Stimulated activated naive CD8-positive, alpha-beta T cell treated with anti-CD3 and anti-CD28 coated beads, Interleukin-15, amount 100 ng/mL, for 72 hours (primary cell): Measurements from ENCODE around the gene UBE2R2.

ENCODE experiments used
- ATAC-seq: fragments of 150-1000 bp; cut with Tn5 transposase; 2 replicates; pipeline ENCODE4 v1.10.0; 2021; ENCODE audit warnings: mild to moderate bottlenecking, moderate library complexity
- DNase-seq, 2 donors: peaks; one replicate each; pipeline ENCODE4 v3.0.0; 2021 to 2022
- H3K27ac Mint-ChIP-seq, 2 donors: one replicate each; pipeline ENCODE4 v1.8.0; 2022; ENCODE audit warnings: mild to moderate bottlenecking in 2 of 2, mixed read lengths in 2 of 2, moderate library complexity in 2 of 2
- H3K27me3 Mint-ChIP-seq: one replicate; pipeline ENCODE4 v1.8.0; 2022; ENCODE audit warnings: mixed read lengths
- H3K4me1 Mint-ChIP-seq: one replicate; pipeline ENCODE4 v1.8.0; 2022; ENCODE audit warnings: mild to moderate bottlenecking, mixed read lengths
- H3K4me3 Mint-ChIP-seq, 2 donors: one replicate each; pipeline ENCODE4 v1.8.0; 2022; ENCODE audit warnings: mild to moderate bottlenecking in 2 of 2, mixed read lengths in 2 of 2, moderate library complexity in 1 of 2
- H3K9me3 Mint-ChIP-seq, 2 donors: one replicate each; pipeline ENCODE4 v1.8.0; 2022; ENCODE audit warnings: mixed read lengths in 2 of 2

The UBE2R2 gene

GRCh38 chr9:33919276-33919897 lies 102.4 kb downstream of the UBE2R2 start:
- no peaks in the 10 kb centered on the region for H3K9me3 Mint-ChIP-seq
- peak overlapping the region; percentile 14 to 65 for H3K27ac Mint-ChIP-seq
- no peak overlapping the region for H3K4me3 Mint-ChIP-seq
- H3K4me1 Mint-ChIP-seq: no peaks in the 10 kb centered on the region
- no peak for DNase-seq
- ATAC-seq: no peak
- H3K27me3 Mint-ChIP-seq: no peaks in the 10 kb centered on the region

GRCh38 chr9:33921967-33922895 lies 105.3 kb downstream of the UBE2R2 start:
- Mint-ChIP-seq H3K4me1 (no peaks in the 10 kb centered on the region), H3K4me3 (no peak overlapping the region), H3K27me3 (no peaks in the 10 kb centered on the region), H3K9me3 (no peaks in the 10 kb centered on the region), H3K27ac (peak overlapping the region in 1 of 2 donors; percentile 65)
- ATAC-seq (peak; percentile 67), DNase-seq (peak in 1 of 2 donors; percentile 30)

GRCh38 chr9:33923079-33923478 lies 106.1 kb downstream of the UBE2R2 start:
- DNase-seq (no peak), ATAC-seq (no peak)
- Mint-ChIP-seq H3K27me3 (no peaks in the 10 kb centered on the region), H3K4me1 (no peaks in the 10 kb centered on the region), H3K27ac (peak overlapping the region in 1 of 2 donors; percentile 76), H3K4me3 (no peak overlapping the region), H3K9me3 (no peaks in the 10 kb centered on the region)

- H3K9me3 Mint-ChIP-seq: no peaks in the 10 kb centered on the region
- peak overlapping the region in 1 of 2 donors; percentile 79 for H3K27ac Mint-ChIP-seq
- no peaks in the 10 kb centered on the region for H3K4me1 Mint-ChIP-seq
- no peak overlapping the region for H3K4me3 Mint-ChIP-seq
- no peak for DNase-seq
- no peak for ATAC-seq
- H3K27me3 Mint-ChIP-seq: no peaks in the 10 kb centered on the region
These were observed 107.2 kb downstream of the UBE2R2 start for GRCh38 chr9:33923998-33924701.

GRCh38 chr9:33924978-33925797 lies 108.2 kb downstream of the UBE2R2 start:
- Mint-ChIP-seq H3K27ac (peak overlapping the region in 1 of 2 donors; percentile 88), H3K4me1 (no peaks in the 10 kb centered on the region), H3K9me3 (no peaks in the 10 kb centered on the region), H3K4me3 (no peak overlapping the region), H3K27me3 (no peaks in the 10 kb centered on the region)
- no peak for DNase-seq
- ATAC-seq: no peak

- Mint-ChIP-seq H3K4me1 (no peaks in the 10 kb centered on the region), H3K27ac (peak overlapping the region; percentile 47 to 87), H3K4me3 (no peak overlapping the region), H3K9me3 (no peaks in the 10 kb centered on the region), H3K27me3 (no peaks in the 10 kb centered on the region)
- ATAC-seq (no peak), DNase-seq (no peak)
These were observed 110.0 kb downstream of the UBE2R2 start for GRCh38 chr9:33926746-33927485.

- ATAC-seq: no peak
- Mint-ChIP-seq H3K4me3 (no peak overlapping the region), H3K27ac (peak overlapping the region in 1 of 2 donors; percentile 87)
These were observed 110.7 kb downstream of the UBE2R2 start for GRCh38 chr9:33927694-33928093.

GRCh38 chr9:33931326-33931725 lies 114.4 kb downstream of the UBE2R2 start:
- ATAC-seq: no peak
- H3K9me3 Mint-ChIP-seq: no peaks in the 10 kb centered on the region
- H3K27ac Mint-ChIP-seq: no peak overlapping the region
- H3K4me1 Mint-ChIP-seq: no peaks in the 10 kb centered on the region
- no peak for DNase-seq
- no peaks in the 10 kb centered on the region for H3K27me3 Mint-ChIP-seq
- no peak overlapping the region for H3K4me3 Mint-ChIP-seq

More at GRCh38 chr9:33927694-33928093, 110.7 kb downstream of the UBE2R2 start:
- DNase-seq: no peak
- no peaks in the 10 kb centered on the region for H3K9me3 Mint-ChIP-seq
- H3K4me1 Mint-ChIP-seq: no peaks in the 10 kb centered on the region
- no peaks in the 10 kb centered on the region for H3K27me3 Mint-ChIP-seq

GRCh38 chr9:33932078-33932807 lies 115.3 kb downstream of the UBE2R2 start:
- DNase-seq (no peak), ATAC-seq (no peak)
- H3K4me3 Mint-ChIP-seq: no peak overlapping the region
- no peaks in the 10 kb centered on the region for H3K9me3 Mint-ChIP-seq
- H3K27ac Mint-ChIP-seq: peak overlapping the region in 1 of 2 donors; percentile 43
- H3K4me1 Mint-ChIP-seq: no peaks in the 10 kb centered on the region
- H3K27me3 Mint-ChIP-seq: no peaks in the 10 kb centered on the region

- H3K4me1 Mint-ChIP-seq: no peaks in the 10 kb centered on the region
- H3K4me3 Mint-ChIP-seq: no peak overlapping the region
- H3K9me3 Mint-ChIP-seq: no peaks in the 10 kb centered on the region
- no peaks in the 10 kb centered on the region for H3K27me3 Mint-ChIP-seq
- H3K27ac Mint-ChIP-seq: no peak overlapping the region
- ATAC-seq: no peak
- DNase-seq: no peak
These were observed 117.4 kb downstream of the UBE2R2 start for GRCh38 chr9:33934188-33934878.

- no peaks in the 10 kb centered on the region for H3K9me3 Mint-ChIP-seq
- H3K4me1 Mint-ChIP-seq: no peaks in the 10 kb centered on the region
- DNase-seq (no peak), ATAC-seq (no peak)
- H3K27ac Mint-ChIP-seq: peak overlapping the region in 1 of 2 donors; percentile 74
- H3K27me3 Mint-ChIP-seq: no peaks in the 10 kb centered on the region
- no peak overlapping the region for H3K4me3 Mint-ChIP-seq
These were observed 123.2 kb downstream of the UBE2R2 start for GRCh38 chr9:33939924-33940874.

GRCh38 chr9:33942471-33943083 lies 125.6 kb downstream of the UBE2R2 start:
- peak overlapping the region in 1 of 2 donors; percentile 63 for H3K27ac Mint-ChIP-seq
- H3K27me3 Mint-ChIP-seq: no peaks in the 10 kb centered on the region
- no peaks in the 10 kb centered on the region for H3K4me1 Mint-ChIP-seq
- no peaks in the 10 kb centered on the region for H3K9me3 Mint-ChIP-seq
- no peak for ATAC-seq
- DNase-seq: no peak
- H3K4me3 Mint-ChIP-seq: no peak overlapping the region
